Stimulated activated CD8-positive, alpha-beta memory T cell treated with anti-CD3 and anti-CD28 coated beads, Interleukin-4, amount 100 ng/mL, for 1 hour (primary cell): ENCODE results near the gene CCSAP.

Source experiments
- DNase-seq, 2 donors: peaks; one replicate each; pipeline ENCODE4 v3.0.0-alpha.2; 2020; ENCODE audit warnings: low read depth in 2 of 2, low spot score in 1 of 2

Gene CCSAP

DNA sequence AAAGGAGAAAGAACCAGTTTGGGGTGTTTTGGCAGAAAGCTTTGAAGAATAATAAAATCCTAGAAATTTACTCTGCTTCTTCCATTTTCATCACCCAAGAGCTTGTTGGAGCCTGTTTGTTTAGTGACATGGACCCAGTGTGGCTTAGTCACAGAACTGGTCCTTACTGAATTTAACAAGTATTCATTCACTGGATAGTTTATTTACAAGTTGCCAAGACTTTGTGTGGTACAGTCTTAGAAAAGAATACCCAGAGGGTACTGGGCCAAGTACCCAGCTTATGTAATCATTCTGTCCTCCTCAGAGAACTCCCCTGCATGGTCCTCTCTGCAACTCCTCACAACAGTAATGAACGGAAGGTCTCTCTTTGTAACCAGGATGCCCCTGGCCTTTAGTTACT lies 55.6 kb downstream of the CCSAP start:
- DNase-seq: no peak

DNA sequence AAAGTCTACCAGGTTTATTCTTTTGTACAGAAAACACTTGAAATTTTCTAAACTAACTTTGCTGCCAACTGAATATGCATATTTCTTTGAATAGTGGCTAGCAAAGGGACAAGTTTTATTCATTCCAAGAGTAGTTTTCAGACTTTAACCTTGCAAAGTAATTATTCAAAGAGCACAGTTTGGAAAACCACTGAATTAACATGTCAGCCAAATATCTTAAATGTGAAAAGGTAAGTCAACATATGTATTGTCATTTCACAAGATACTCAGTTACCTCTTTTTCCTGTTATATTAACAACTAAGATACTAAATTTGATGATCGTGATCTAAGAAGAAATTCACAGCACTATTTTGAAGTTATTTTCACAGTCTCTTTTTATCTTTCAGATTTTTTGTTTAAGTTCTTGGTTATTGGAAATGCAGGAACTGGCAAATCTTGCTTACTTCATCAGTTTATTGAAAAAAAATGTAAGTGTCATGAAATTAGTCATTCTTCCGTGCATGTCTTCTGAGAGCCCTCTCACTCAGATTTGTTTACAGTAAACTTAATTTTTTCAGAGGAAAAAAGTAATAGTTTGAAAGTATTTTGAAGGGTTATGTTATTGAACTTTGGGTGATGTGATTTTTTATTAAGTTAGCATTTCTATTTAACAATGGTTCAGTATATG lies 56.6 kb downstream of the CCSAP start:
- no peak for DNase-seq

DNA sequence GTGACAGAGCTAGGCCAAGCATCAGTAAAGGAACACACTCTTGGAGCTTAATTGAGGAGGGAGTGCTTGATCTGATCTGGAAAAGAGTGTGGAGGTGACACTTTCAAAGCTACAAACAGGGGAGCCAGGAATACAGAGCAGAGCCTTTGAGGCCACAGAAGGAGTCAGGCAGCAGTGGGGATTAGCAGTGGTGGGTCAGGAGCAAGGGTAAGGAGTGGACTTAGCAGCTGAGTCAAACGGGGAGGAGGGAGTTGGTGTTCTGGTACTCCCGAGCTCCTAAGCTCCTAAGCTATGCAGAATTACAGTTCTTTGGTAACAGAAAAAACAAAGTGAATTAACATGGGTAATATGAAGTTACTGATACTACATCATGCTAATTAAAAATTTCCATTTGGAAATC lies 57.4 kb downstream of the CCSAP start:
- DNase-seq: no peak

DNA sequence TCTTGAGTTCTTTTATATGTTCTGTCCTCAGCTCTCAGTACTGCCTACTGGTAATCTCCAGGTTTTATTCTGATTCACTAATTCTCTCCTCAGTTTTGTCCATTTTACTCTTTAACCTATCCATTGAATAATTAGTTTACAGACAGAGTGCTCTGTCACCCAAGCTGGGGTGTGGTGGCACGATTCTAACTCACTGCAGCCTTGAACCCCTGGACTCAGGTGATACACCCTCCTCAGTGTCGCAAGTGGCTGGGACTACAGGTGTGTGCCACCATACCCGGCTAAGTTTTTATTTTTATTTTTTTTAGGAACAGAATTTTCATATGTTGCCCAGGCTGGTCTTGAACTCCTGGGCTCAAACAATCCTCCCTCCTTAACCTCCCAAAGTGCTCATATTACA lies 58.0 kb downstream of the CCSAP start:
- no peak for DNase-seq

DNA sequence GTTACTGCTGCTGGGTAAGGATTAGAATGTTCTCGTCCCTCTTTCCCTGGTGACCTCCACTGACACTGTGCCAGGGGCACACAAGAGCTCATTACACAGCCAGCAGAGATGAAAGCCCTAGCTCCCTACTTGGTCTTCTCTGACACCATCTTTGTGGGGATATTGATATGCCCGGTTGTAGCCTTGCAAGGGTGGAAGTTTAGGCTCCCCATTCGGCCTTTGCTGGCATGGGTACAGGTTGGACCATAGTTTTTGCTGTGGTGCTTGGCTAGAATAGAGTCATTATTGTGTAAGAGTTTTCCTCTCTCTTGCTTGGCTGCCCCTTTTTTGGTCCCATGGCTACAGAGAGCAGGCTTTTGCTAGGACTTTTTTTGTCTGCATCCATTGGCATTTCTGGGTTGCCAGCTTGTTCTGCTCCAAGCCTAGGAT lies 59.6 kb downstream of the CCSAP start:
- DNase-seq: no peak

DNA sequence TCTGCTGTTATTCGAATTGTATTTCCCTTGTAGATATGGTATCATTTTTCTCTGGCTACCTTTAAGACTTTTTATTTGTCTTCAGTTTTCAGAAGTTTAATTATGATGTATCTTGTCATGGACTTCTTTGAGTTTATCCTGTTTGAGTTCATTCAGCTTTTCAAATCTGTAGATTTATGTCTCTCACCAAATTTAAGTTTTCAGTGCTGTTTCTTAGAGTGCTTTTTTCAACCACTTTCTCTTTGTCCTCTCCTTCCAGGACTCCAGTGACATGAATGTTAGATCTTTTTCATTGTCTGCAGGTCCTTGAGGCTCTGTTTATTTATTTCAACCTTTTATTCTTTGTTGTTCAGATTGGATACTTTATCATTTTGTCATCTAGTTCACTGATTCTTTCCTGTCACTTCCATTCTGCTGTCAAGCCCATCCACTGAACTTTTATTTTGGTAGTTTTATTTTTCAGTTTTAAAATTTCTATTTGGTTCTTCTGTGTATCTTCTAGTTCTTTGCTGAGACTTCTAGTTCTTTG lies 60.5 kb downstream of the CCSAP start:
- no peak for DNase-seq

DNA sequence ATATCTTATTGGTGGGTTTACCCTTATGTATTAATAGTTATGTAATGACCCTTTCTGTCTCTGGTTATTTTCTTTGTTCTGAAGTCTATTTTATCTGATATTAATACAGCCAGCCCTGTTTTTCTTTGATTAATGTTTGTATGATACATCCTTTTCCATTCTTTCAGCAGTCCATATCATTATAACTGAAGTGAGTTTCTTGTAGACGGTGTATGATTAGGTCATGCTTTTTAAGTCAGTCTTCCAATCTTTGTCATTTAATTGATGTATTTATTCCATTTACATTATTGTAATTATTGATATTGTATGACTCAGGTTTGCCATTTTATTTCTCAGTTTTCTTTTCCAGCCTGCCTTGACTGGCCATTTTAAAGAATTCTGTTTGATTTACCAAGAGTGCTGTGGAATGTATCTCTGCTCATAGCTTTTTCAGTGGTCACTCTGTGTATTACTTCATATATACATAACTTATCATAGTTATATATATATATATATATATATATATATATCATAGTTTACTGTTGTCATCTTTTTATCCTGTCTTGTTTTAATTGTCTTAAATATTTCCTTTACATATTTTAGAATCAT lies 61.4 kb downstream of the CCSAP start:
- DNase-seq: no peak

DNA sequence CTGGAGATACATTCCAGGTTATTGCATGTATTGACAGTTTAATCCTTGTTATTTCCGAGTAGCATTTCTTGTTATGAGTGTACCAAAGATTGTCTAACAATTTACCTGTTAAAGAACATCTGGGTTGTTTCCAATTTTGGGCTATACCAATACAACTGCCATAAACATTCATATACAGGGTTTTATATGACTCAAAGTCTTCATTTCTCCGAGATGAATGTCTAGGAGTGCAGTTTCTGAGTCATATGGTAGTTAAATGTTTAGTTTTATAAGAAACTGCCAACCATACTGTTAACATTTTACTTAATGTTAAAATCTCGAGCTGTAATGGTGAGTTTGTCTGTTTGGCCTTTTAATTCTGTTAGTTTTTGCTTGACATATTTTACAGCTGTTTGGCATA lies 61.9 kb downstream of the CCSAP start:
- no peak for DNase-seq

DNA sequence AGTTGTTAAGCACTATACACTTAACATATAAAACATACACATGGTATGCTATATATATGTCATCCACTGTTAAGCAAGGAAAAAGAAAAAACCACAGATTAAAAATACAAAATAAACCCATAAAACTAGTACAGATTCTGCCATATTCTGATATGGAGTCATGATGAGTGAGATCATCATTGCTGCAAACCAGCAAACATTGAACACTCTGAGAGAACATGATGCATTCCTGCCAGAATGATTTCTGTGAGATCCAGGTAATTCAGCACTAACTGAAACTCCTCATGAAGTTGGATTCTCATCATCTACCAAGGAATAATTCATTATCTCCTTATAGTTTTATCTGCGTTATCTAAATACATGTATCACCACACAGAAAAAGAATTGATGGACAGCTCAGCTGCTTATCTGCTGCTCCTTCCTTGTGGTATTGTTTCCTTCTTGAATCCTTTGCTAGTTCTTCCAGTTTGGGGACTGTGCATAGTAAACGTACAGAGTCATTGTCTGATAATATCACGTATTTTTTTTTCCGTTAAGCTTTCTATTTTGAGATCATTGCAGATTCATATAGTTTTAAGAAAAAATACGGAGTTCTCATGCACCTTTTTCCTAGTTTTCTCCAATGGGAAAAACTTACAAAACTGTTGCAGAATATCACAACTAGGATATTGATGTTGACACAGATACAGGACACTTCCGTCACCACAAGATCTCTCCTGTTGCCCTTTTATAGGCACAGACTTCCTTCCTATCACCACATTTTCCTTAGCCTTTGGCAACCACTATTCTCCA lies 62.6 kb downstream of the CCSAP start:
- DNase-seq: no peak

DNA sequence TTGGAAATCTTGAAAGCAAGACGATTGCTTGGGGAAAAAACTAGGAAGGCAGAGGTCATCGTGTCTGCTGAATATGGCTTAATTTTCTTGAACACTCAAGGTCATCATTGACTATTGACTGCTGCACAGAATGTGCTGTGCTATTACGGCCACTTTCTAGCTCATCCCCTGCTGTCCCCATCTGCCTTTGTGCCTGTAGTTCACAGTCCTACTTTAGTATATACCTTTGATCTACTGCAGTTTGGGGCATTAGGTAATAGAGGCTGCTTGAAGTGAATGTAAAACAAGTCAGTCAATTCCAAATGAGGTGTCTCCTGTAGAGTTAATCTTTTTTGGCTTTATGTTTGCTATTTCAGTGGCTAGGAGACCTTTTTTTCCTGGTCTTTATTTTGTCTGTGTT lies 63.6 kb downstream of the CCSAP start:
- no peak for DNase-seq

DNA sequence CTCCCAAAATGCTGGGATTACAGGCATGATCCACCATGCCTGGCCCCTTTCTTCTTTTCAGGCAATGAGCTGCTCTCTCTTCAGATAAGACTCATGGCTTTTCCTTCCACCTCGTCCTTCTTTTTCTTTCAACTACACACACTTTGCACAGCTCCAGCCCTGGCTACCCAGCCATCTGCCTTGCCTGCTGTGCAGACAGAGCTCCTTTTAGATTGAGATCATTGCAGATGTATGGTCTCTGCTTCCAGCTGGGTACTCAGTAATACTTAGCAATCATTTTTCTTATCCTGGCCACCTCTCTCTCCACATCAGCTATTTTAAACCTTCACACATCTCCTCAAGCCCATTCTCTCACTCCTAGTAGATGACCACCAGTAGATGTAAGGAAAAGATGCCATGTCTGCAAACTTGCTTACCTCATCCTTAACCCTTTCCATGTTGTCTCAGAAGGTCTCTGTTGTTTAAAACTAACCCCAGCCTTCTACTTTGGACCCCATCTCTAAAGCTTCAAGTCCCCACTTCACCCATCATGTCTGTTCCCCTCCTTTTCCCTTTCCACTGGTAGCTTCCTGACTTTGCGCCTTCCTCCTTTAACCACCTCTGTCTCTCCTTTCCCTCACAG lies 64.6 kb downstream of the CCSAP start:
- no peak for DNase-seq

DNA sequence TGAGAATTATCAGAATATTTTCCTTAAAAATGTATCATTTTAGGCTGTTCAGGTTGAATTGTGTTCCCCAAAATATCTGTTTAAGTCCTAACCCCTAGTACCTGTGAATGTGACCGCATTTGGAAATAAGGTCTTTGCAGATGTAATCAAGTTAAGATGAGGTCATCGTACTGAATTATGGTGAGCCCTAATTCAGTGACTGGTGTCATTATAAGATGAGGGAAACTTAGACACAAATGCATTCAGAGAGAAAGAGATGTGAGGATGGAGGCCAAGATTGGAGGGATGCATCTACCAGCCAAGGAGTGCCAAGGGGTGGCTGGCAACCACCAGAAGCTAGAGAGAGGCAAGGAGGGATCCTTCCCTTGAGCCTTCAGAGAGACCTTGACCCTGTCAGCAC lies 67.8 kb downstream of the CCSAP start:
- no peak for DNase-seq

DNA sequence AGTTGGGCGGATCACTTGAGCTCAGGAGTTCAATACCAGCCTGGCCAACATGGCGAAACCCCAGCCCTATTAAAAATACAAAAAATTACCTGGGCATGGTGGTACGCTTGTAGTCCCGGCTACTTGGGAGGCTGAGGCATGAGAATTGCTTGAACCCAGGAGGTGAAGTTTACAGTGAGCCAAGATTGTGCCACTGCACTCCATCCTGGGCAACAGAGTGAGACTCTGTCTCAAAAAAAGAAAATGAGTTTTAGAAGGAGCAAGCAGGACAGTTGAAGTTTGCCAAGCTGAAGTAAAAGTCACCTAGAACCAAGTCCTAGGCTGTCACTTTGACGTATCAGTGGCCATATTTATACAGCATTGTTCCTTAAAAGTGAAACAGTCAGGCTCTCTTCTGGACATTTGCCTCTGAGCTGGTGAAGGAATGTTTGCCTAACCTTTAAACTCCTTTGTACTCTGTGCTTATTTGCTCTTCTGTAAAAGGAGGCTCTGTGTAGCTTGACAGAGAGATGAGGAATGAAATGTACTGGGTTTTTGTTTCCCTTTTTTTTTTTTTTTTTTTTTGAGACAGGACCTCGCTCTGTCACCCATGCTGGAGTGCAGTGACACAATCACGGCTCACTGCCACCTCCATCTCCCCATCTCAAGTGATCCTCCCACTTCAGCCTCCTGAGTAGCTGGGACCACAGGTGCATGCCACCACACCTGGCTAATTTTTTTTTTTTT lies 69.2 kb downstream of the CCSAP start:
- DNase-seq: no peak

DNA sequence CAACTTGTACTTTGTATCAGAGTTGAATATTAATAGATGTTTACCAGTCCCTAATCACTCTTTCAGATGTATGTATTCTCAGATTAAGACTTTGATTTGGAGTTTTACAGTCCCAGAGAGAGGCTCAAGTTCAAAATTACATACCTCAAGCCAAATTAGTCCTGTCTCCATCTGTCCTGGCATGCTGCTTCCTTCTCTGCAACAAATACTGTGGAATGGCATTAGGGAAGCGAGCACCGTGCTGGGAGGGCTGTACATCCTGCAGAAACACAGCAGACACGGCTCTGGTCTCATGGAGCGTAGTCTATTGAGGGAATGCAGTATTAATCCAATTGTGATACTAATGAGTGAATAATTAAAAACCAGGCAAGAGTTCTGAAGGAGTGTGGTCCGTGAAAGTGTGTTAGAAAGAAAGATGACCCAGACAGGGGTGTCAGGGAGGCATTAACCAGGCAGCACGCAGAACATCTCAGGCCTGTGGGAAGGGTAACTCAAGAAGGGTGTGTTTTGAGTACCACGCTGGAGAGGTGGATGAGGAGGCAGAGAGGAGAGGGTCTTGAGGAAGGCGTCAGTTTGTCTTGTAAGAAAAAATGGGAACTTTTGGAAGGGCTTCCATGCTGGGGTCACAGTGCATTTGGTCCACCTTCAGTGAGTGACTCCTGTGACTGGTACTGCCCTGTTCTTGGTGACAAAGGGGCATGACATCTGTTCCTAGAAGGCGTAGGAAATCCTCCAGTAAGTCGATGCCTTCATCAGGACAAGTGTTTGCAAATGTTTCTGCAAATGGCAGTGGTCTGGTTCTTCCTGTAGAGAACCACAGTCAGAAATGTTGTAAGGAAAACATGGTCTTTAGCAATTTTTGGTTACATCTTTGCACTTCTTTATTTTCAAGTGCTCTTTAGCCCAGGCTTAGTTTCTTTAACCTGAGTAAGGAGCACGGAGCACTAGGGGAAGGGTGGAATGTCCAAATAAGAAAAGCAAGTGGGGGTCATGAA lies 70.4 kb downstream of the CCSAP start:
- no peak for DNase-seq

DNA sequence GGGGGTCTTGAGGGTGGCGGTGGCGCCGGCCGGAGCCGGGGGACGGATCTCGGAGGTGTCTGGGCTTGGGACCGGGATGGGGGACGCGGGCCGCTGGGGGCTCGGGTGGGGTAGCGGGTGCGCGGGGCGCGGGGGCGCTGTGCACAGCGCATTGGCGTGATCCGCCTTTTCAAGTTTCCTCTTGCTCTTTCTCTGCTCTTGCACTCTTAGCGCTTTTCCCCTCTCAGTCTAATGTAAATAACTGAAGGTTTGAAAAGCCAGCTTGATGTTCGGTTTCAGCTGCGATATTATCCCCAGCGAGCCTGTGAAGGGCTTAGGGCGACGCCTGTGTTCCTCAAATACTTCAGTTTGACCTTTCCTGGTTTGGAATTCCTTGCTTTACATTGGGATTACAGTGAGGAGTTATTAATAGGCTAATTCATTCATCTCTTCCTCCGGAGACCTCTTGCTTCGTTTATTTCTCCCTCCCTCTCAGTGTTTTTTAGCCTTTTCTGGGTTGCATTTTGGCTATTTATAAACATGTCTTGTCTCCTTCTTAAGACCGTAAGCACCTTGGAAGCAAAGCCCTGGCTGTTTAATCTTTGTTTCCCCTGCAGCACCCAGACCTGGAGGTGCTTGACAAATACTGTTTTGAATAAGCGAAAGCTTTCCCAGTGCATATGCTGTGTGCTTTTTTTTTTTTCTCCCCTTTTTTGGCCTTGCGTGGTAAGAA lies 71.2 kb downstream of the CCSAP start:
- no peak for DNase-seq
